ENCODE data around the gene KLHDC4. TPM values are rescaled to one million over a fixed set of nuclear protein-coding genes. Genes with fewer than 3 reads are reported as not detected.
A peak's percentile ranks its signal among the peaks of the same experiment; 100 is the strongest.

Gene KLHDC4
- total and polyA plus RNA-seq, 11 donors, result 6.8 to 20.5 (median 14.3) TPM

DNA sequence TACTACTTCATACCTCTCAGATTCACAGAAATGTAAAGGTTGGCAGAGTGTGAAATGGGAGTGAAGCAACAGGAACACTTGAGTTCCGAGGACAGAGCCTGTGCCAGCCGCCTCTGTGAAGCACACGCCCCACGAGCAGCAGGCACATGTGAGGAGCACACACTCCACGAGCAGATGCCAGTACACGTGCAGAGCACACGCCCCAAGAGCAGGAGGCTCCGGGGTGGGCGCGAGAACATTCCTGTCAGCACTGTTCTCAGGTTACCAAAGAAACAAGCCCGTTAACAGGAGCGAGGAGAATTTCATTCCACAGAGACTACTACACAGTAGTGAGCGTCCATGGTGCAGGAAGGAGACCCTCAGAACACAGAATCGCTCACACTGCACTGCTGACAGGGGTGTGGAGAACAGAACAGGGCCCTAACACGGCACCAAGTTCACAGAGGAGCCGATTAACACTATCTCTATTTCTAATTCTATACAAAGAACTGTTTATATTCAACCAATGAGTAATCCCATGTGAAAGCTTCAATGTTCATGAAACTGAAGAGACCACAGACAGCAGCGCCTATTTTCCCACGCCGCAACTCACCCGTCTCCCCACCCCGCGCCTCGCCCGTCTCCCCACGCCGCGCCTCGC, 40.1 kb downstream of the KLHDC4 start:
- Histone ChIP-seq H3K27ac (no peak overlapping the region), H3K27me3 (no peaks in the 10 kb centered on the region), H3K36me3 (peaks cover 0 to 53% (median 28%) of the 10 kb centered on the region in 9 donors), H3K9me3 (no peaks in the 10 kb centered on the region), H3K4me1 (peaks cover 0 to 12% (median 0%) of the 10 kb centered on the region in 12 donors), H3K4me3 (no peak overlapping the region)
- intact Hi-C loops (cut with DNase I), result no loop called here
- WGBS, 4 donors, result 80 to 92% (median 87%) methylated on average over 21 to 28 of the region's 28 CpGs
- ATAC-seq (no peak), DNase-seq (no peak)
- TF ChIP-seq, protein P1, sequence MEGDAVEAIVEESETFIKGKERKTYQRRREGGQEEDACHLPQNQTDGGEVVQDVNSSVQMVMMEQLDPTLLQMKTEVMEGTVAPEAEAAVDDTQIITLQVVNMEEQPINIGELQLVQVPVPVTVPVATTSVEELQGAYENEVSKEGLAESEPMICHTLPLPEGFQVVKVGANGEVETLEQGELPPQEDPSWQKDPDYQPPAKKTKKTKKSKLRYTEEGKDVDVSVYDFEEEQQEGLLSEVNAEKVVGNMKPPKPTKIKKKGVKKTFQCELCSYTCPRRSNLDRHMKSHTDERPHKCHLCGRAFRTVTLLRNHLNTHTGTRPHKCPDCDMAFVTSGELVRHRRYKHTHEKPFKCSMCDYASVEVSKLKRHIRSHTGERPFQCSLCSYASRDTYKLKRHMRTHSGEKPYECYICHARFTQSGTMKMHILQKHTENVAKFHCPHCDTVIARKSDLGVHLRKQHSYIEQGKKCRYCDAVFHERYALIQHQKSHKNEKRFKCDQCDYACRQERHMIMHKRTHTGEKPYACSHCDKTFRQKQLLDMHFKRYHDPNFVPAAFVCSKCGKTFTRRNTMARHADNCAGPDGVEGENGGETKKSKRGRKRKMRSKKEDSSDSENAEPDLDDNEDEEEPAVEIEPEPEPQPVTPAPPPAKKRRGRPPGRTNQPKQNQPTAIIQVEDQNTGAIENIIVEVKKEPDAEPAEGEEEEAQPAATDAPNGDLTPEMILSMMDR (IDR thresholded peaks at IDR 0.05), result no peak
- TF ChIP-seq POLR2A (IDR thresholded peaks at IDR 0.05), result no peak

DNA sequence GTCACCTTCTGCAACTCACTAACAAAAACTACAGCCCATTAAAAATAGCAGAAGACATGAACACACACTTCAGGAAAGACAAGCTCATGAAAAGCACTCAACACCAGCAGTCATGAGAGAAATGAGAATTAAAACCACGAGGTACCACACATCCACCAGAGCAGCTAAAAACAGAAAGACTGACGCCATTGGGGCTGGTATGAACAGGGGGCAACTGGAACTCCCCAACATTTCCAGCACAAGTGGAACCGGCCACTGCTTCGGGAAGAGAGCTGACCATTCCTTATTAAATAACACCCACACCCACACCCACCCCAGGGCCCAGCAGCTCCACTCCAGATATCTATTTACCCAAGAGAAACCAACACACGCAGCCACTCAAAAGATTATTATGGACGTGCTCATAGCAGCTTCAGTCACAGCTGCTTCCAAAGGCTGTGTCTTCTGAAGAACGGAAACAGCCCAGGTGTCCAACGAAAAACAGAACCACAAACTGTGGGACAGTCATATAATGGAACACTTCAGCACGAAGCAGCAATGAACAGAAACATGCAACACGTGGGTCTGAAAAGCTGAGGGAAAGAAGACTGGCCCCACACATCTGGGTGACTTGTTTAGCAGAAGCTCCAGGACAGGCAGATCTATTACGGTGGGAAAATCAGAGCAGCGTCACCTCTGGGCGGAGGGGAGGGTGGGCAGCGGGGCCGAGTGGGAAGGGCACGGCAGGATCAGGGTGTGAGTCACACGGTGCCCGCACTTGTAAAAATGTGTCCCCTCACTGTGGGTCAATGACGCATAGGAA, 41.1 kb downstream of the KLHDC4 start:
- DNase-seq, result no peak
- peaks cover 0 to 12% (median 0%) of the 10 kb centered on the region in 12 donors for H3K4me1 ChIP-seq

GRCh38 chr16:87723226-87723623, 42.6 kb downstream of the KLHDC4 start:
- peak in 4 of 5 donors; percentile 58 to 77 (median 72) for DNase-seq
- Histone ChIP-seq H3K4me1 (peaks cover 0 to 12% (median 0%) of the 10 kb centered on the region in 12 donors), H3K9me3 (no peaks in the 10 kb centered on the region), H3K27me3 (no peaks in the 10 kb centered on the region), H3K27ac (no peak overlapping the region), H3K4me3 (no peak overlapping the region), H3K36me3 (peaks cover 0 to 35% (median 8%) of the 10 kb centered on the region in 9 donors)
- WGBS, 4 donors, result 18 to 35% (median 25%) methylated on average over 6 to 12 of the region's 12 CpGs
- TF ChIP-seq, protein P1 (IDR thresholded peaks at IDR 0.05), result no peak
- no peak for TF ChIP-seq POLR2A (IDR thresholded peaks at IDR 0.05)
- intact Hi-C loops (cut with DNase I), result no loop called here
- ATAC-seq, result peak; percentile 59 to 91 (median 84)

More for the DNA sequence above, 41.1 kb downstream of the KLHDC4 start:
- 87 to 95% (median 92%) methylated on average over 19 of the region's 19 CpGs for WGBS, 4 donors
- Histone ChIP-seq H3K9me3 (no peaks in the 10 kb centered on the region), H3K27me3 (no peaks in the 10 kb centered on the region), H3K4me3 (no peak overlapping the region), H3K27ac (no peak overlapping the region), H3K36me3 (peaks cover 0 to 50% (median 20%) of the 10 kb centered on the region in 9 donors)
- intact Hi-C loops (cut with DNase I), result no loop called here
- no peak for TF ChIP-seq POLR2A (IDR thresholded peaks at IDR 0.05)
- TF ChIP-seq, protein P1 (IDR thresholded peaks at IDR 0.05), result no peak
- ATAC-seq, result no peak

DNA sequence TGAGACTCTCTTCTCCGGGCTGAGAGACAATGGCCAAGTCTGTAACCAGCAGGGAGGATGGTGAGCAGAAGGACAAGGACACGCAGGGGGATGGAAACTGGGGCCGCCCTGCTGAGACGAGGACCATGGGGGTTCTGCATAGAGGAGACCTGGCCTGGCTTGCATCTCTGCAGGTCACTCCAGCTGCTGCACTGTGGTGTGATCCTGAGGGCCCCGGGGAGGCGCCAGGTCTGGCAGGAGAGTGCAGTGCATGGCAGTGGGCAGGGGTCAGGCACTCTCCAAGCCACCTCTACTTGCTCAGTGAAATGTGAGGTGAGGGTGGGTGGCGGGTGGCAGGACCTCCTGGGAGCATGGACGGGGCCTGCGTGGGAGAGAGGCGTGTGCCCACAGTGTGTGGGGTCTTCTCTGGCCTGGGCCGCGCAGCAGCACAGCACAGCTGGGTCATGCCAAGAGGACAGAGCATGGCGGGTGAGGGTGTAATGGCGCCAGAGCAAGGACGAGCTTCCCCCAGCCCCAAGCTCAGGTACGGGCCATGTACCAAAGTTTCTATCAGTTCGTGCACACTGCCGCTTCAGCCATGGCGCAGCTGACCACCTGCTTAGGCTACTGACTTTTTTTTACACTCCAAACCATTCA, 43.1 kb downstream of the KLHDC4 start:
- Histone ChIP-seq H3K4me3 (no peak overlapping the region), H3K36me3 (peaks cover 0 to 31% (median 6%) of the 10 kb centered on the region in 9 donors), H3K27ac (no peak overlapping the region), H3K27me3 (no peaks in the 10 kb centered on the region), H3K9me3 (no peaks in the 10 kb centered on the region), H3K4me1 (peaks cover 0 to 12% (median 0%) of the 10 kb centered on the region in 12 donors)
- TF ChIP-seq POLR2A (IDR thresholded peaks at IDR 0.05), result no peak
- TF ChIP-seq, protein P1 (IDR thresholded peaks at IDR 0.05), result no peak
- DNase-seq (no peak), ATAC-seq (peak in 3 of 4 donors; percentile 28 to 45 (median 43))
- intact Hi-C loops (cut with DNase I), result no loop called here
- 90 to 96% (median 93%) methylated on average over 16 to 19 of the region's 19 CpGs for WGBS, 4 donors
